HAP-1 (cell line): ENCODE results near the gene THSD7B.

Source experiments
- DNase-seq, 2 experiments: peaks; one replicate each; pipeline ENCODE4 v3.0.0-alpha.2; 2016 to 2020; ENCODE audit warnings: low spot score in 2 of 2
- H3K27me3 ChIP-seq: fragments of 250-450 bp; sonication (Bioruptor Pico); 2 replicates; pipeline ENCODE4 v1.5.1; 2020; ENCODE audit warnings: low read depth, mild to moderate bottlenecking, moderate library complexity
- H3K36me3 ChIP-seq: fragments of 250-450 bp; sonication (Bioruptor Pico); replicated peaks from 2 replicates; pipeline ENCODE4 v1.5.1; 2020; ENCODE audit warnings: mild to moderate bottlenecking
- H3K4me1 ChIP-seq: fragments of 250-450 bp; sonication (Bioruptor Pico); 2 replicates; pipeline ENCODE4 v1.5.1; 2020; ENCODE audit warnings: mild to moderate bottlenecking
- H3K4me3 ChIP-seq: fragments of 250-450 bp; sonication (Bioruptor Pico); 2 replicates; pipeline ENCODE4 v1.5.1; 2020; ENCODE audit warnings: mild to moderate bottlenecking, moderate library complexity
- H3K9me3 ChIP-seq: fragments of 250-450 bp; sonication (Bioruptor Pico); 2 replicates; pipeline ENCODE4 v1.5.1; 2020; ENCODE audit warnings: mild to moderate bottlenecking, moderate library complexity
- in situ Hi-C: fragments of 300-500 bp; cut with MboI; formaldehyde crosslinking; loops from 3 replicates; pipeline ENCODE4 v1.14.3; 2020; ENCODE audit warnings: low sequenced_read_pairs, inconsistent platforms, mixed read lengths

The THSD7B gene

GRCh38 chr2:137718786-137719185 is 953.4 kb downstream of the THSD7B start:
- Histone ChIP-seq H3K4me1 (no peaks in the 10 kb centered on the region), H3K36me3 (no peaks in the 10 kb centered on the region), H3K4me3 (no peak overlapping the region), H3K9me3 (0 out of 2 replicates have a peak, but pooled peaks cover 2% of the 10 kb centered on the region), H3K27me3 (no peaks in the 10 kb centered on the region)
- in situ Hi-C loops, result no loop called here
- no peak for DNase-seq

GRCh38 chr2:137721733-137722132 is 956.4 kb downstream of the THSD7B start:
- in situ Hi-C loops, result no loop called here
- H3K4me3 ChIP-seq, result no peak overlapping the region
- H3K36me3 ChIP-seq, result no peaks in the 10 kb centered on the region
- no peaks in the 10 kb centered on the region for H3K27me3 ChIP-seq
- 0 out of 2 replicates have a peak, but pooled peaks cover 2% of the 10 kb centered on the region for H3K9me3 ChIP-seq
- DNase-seq, result no peak
- peaks cover 7% of the 10 kb centered on the region for H3K4me1 ChIP-seq

DNA sequence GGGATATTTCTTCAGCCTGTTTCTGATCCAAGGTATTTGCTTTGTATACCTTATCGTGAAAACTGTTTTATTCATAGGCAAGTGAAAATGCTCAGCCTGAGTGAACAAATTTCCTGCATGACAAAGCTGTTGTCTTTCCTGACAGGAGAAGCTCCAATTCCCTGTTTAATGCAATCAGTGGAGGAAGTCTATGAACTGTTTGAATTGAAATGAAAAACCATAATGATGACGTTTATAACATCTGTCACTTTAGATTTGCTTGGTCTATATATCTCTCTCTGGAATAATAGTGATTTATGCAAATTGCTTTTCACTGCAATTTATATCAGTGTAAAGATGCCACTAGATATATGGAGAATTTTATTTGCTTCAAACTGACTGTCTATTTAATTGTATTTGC is 959.6 kb downstream of the THSD7B start:
- H3K36me3 ChIP-seq, result no peaks in the 10 kb centered on the region
- peaks cover 7% of the 10 kb centered on the region for H3K4me1 ChIP-seq
- in situ Hi-C loops, result no loop called here
- DNase-seq, result no peak
- no peaks in the 10 kb centered on the region for H3K9me3 ChIP-seq
- no peaks in the 10 kb centered on the region for H3K27me3 ChIP-seq
- no peak overlapping the region for H3K4me3 ChIP-seq
